ENCODE measurements around the gene GATA3. TPM values are rescaled to one million over a fixed set of nuclear protein-coding genes. Genes with fewer than 3 reads are reported as not detected.

GATA3 gene
- total RNA-seq, 1 donor from 2014 or later = 2.6 TPM

DNA sequence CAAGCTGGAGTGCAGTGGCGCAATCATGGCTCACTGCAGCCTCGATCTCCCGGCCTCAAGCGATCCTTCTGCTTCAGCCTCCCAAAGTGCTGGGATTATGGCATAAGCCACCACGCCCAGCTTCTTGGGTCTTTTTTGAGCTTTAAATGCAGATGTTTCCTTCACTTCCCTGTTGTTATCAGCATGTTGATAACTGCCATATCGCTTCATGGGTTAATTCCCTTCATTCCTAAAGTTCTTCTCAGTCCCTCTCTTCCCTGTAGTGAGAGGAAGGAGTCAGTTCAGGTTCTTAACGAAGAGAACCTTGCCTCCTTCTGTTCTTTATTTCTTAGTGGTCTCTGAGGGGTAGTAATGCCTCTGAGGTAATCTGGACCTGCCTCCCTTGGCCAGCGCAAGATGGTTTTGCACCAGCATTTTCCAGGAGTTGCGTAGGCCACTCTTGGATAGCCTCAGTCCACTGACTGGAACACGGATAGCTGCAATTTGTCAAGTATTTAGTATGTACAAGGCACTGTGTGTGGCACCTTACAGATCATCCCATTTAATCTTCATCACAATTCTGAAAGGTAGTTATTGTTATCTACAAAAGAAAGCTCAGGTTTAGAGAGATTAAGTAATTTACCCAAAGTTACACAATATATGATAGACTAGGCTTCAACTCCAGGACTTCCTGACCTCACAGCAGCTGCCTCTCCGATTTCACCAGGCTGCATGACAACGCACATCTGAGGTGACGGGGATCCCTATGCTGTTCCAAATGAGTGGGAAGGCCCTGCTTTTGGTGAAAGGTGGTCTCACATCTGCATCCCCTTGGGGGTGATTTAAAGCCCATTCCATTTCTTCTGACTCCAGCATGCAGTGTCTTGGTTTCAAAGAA is 60.5 kb downstream of the GATA3 start:
- intact Hi-C loops (cut with DNase I) = no loop called here
- DNase-seq (ENCODE audit: low spot score) = no peak
- no peak for ATAC-seq

DNA sequence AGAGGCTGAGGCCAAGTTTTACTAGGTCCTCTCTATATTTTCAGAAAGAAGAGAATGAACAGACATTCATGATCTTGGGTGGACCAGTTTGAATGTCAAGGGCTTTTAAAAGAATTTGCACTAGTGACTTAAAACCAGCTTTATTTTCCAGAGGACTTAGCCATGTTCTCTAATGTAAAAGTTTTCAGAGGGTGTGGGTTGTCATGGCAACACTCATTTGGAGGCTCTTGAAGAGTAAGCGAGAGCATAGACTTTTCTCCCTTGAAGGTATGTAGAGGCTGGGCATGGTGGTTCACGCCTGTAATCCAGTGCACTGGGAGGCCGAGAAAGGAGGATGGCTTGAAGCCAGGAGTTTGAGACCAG is 61.1 kb downstream of the GATA3 start:
- DNase-seq (ENCODE audit: low spot score) = no peak
- intact Hi-C loops (cut with DNase I) = no loop called here

DNA sequence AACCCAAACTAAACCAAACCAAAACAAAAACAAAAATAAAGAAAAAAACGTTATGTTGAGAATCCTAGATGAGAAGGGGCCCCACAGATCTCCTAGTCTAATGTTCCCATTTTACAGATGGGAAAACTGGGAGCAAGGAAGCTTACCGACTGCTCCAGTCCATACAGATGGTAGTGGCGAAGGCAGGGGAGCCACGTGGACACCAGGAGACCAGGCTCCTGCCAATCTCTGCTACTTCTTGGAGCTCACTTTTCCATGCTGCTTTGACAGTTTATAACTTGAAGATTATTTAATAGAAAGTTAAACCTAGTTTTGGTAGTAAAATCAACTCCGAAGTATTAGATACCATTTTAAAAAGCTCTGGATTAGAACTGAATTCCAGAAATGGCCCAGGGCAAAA is 62.0 kb downstream of the GATA3 start:
- ATAC-seq (no peak), DNase-seq (ENCODE audit: low spot score) (no peak)
- intact Hi-C loops (cut with DNase I) = no loop called here

More for the DNA sequence above, 61.1 kb downstream of the GATA3 start:
- ATAC-seq = no peak

DNA sequence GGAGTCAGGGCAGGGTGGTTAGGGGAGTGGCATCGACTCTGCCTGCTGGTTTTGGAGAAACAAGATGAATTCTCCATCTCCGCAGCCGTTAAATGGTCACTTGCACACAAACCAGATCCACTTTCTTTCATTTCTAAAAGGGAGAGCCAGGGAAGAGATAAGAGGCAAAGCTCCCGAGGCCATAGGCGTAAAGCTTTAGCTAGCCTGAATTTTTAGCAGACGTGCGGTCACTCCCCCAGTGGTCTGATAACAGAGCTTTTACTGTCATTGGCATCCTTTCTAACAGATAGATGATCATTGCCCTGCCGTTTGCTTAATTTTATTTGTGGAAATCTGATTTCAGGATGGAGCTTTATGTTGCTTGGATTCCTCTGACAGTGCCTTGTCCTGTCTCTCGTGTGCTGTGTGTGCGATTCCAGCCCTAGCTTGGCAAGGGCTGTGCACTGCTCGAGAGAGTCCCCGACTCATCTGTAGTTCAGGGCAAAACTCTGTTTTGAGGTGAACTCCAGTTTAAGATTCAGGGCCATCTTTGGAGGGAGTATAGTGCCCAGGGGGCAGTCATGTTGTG is 62.5 kb downstream of the GATA3 start:
- DNase-seq (ENCODE audit: low spot score) (no peak), ATAC-seq (no peak)
- intact Hi-C loops (cut with DNase I) = no loop called here

DNA sequence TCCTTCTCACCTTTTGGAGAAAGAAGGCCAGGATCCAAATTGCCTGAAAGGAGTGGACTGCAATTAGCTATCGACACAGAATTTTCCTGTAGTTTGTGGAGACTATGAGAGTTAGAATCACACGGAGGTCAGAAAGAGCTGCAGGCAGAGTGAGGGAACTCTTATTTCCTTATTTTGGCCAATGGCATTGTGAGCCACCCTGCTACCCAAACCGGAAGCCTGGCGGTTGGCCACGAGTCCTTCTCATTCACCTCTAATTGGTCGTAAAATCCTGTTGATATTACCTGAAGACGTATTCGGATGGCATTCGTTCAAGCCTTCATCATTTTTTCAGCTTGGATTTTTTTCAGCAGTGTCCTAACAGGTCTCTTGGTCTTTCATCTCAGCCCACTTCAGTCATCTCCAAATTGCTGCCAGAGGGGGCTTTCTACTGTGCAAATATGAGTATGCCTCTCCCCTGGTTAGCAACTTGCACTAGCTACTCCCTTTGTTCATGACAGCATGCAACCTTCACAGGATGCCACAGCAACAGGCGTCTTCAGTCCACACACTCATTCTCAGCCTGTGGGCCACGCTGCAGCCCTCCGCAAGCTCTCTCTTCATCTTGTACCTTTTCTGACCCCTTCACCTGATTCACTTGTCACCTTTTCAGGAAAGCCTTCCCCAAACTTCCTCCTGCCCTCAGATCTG is 66.9 kb downstream of the GATA3 start:
- ATAC-seq = no peak
- DNase-seq (ENCODE audit: low spot score) = no peak
- intact Hi-C loops (cut with DNase I) = no loop called here

DNA sequence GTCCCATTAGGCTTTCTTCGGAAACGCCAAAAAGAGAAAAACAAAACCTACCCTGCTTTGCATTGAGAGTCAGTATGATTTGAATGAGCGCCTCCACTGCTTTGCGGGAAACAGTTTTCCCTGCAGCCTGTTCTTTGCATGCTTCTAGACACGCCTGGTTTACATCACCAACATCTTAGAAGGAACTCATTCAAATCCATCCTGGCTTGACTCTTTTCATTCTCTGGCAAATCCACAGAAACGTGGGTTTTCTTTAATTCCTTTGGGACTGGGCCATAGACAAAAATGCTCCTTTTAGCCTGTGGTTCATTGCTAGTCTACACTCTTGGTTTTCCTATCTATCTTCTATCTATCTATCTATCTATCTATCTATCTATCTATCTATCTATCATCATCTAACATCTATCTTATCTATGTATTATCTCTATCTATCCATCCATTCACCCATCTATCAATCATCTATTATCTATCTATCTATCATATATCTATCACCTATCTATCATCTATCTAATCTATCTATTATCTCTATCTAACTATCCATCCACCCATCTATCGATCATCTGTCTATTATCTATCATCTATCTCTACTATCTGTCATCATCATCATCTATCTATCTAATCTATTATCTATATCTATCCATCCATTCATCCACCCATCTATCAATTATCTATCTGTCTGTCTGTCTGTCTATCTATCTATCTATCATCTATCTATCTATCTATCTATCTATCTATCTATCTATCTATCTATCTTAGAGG is 68.3 kb downstream of the GATA3 start:
- intact Hi-C loops (cut with DNase I) = no loop called here
- DNase-seq (ENCODE audit: low spot score) (no peak), ATAC-seq (no peak)

DNA sequence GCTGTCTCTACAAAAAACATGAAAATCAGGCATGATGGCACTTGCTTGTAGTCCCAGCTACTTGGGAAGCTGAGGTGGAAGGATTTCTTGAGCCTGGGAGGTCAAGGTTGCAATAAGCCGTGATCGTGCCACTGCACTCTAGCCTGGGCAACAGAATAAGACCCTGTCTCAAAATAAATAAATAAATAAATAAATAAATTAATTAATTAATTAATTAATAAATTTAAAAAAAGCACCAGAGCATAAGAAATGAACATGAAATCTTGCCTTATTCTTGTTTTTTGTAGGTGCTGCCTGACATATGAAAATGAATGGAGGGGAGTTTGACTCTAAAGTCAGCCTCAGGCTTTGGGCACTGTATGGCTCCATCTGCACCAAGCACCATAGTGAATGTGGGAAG is 69.9 kb downstream of the GATA3 start:
- DNase-seq (ENCODE audit: low spot score) (no peak), ATAC-seq (no peak)
- intact Hi-C loops (cut with DNase I) = no loop called here

Other genes with a start within 250 kb of the GATA3 start
- 13.7 TPM for gene TAF3, start 236.2 kb upstream of the GATA3 start, total RNA-seq